ENCODE measurements around the gene SLC25A14. TPM values are rescaled to one million over a fixed set of nuclear protein-coding genes. Genes with fewer than 3 reads are reported as not detected.

The SLC25A14 gene
- total RNA-seq, 2 donors from 2014 or later: 6.4 to 7.1 TPM

- H3K36me3 ChIP-seq: no peaks in the 10 kb centered on the region
- intact Hi-C loops (cut with DNase I): no loop called here
- no peak for TF ChIP-seq CTCF (IDR thresholded peaks at IDR 0.05)
- H3K9ac ChIP-seq (ENCODE audit: low read depth in 2 of 2, low read length in 2 of 2): no peak overlapping the region
- H3K4me1 ChIP-seq: no peaks in the 10 kb centered on the region
- no peak for DNase-seq
- no peaks in the 10 kb centered on the region for H3K9me3 ChIP-seq
- no peaks in the 10 kb centered on the region for H3K27me3 ChIP-seq
- H3K4me3 ChIP-seq: no peak overlapping the region
- H3K27ac ChIP-seq: no peak overlapping the region
Measured at GRCh38 chrX:130413415-130413814, 73.7 kb downstream of the SLC25A14 start.

DNA sequence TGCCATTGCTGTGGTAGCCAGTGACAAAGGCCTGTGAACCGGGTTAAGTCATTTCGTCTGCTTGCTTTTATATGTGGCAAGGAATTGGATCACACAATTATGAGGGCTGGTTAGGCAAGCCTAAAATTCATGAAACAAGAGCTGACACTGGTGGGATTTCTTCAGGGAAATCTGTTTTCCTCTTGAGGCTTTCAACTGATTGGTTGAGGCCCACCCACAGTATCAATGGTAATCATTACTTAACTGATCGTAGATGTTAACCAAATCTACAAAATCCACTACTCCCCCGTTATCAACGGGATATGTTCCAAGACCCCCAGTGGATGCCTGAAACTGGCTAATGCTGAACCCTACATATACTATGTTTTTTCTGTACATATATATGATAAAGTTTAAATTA, 75.1 kb downstream of the SLC25A14 start:
- no peaks in the 10 kb centered on the region for H3K27me3 ChIP-seq
- intact Hi-C loops (cut with DNase I): no loop called here
- no peak for TF ChIP-seq CTCF (IDR thresholded peaks at IDR 0.05)

DNA sequence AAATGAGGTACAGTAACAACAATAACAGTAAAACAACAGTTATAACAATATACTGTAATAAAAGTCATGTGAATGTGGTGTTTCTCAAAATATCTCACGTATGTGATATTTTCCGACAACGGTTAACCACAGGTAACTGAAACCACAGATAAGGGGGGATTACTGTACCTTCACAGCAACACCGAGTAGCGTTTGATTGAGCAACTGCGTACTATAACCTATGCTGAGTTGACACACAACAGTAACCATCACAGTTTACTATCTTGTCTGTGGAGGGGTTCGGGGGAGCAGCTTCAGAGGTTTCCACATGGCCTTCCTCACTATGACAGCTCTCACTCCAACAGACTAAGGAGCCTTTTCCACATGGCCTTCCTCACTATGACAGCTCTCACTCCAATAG, 75.5 kb downstream of the SLC25A14 start:
- H3K9ac ChIP-seq (ENCODE audit: low read depth in 2 of 2, low read length in 2 of 2): no peak overlapping the region
- no peak for TF ChIP-seq CTCF (IDR thresholded peaks at IDR 0.05)
- H3K4me1 ChIP-seq: no peaks in the 10 kb centered on the region
- H3K27me3 ChIP-seq: no peaks in the 10 kb centered on the region
- DNase-seq: no peak
- no peaks in the 10 kb centered on the region for H3K36me3 ChIP-seq
- H3K4me3 ChIP-seq: no peak overlapping the region
- H3K9me3 ChIP-seq: no peaks in the 10 kb centered on the region
- no peak overlapping the region for H3K27ac ChIP-seq
- intact Hi-C loops (cut with DNase I): no loop called here

More for the DNA sequence above, 75.1 kb downstream of the SLC25A14 start:
- Histone ChIP-seq H3K4me3 (no peak overlapping the region), H3K27ac (no peak overlapping the region), H3K36me3 (no peaks in the 10 kb centered on the region), H3K9ac (ENCODE audit: low read depth in 2 of 2, low read length in 2 of 2) (no peak overlapping the region), H3K9me3 (no peaks in the 10 kb centered on the region), H3K4me1 (no peaks in the 10 kb centered on the region)
- no peak for DNase-seq

DNA sequence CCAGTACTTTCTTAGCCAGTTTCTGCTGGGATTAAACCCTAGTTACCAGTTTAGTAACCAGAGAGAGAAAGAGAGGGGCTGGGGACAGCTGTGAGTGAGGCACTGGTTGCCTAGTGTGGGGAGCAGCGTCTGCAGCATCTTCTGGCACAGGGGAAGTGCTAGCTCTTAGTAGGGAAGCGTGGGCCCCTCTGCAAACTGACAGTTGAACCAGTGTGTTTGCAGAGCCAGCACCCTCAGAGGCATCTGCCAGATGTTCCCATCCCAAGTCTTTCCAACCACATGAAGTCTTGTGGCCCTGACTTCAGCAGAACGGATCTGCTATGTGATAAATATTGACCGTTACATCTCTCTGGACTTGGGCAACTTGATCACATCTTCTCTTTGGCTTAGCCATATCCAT, 77.1 kb downstream of the SLC25A14 start:
- DNase-seq: no peak
- no peaks in the 10 kb centered on the region for H3K36me3 ChIP-seq
- H3K9ac ChIP-seq (ENCODE audit: low read depth in 2 of 2, low read length in 2 of 2): no peak overlapping the region
- H3K27ac ChIP-seq: no peak overlapping the region
- no peak overlapping the region for H3K4me3 ChIP-seq
- intact Hi-C loops (cut with DNase I): no loop called here
- no peaks in the 10 kb centered on the region for H3K9me3 ChIP-seq
- no peak for TF ChIP-seq CTCF (IDR thresholded peaks at IDR 0.05)
- H3K27me3 ChIP-seq: no peaks in the 10 kb centered on the region
- no peaks in the 10 kb centered on the region for H3K4me1 ChIP-seq

GRCh38 chrX:130418066-130418465, 78.3 kb downstream of the SLC25A14 start:
- H3K4me1 ChIP-seq: no peaks in the 10 kb centered on the region
- H3K27ac ChIP-seq: no peak overlapping the region
- no peak for TF ChIP-seq CTCF (IDR thresholded peaks at IDR 0.05)
- H3K9me3 ChIP-seq: no peaks in the 10 kb centered on the region
- H3K27me3 ChIP-seq: no peaks in the 10 kb centered on the region
- intact Hi-C loops (cut with DNase I): no loop called here
- no peaks in the 10 kb centered on the region for H3K36me3 ChIP-seq
- DNase-seq: no peak
- H3K9ac ChIP-seq (ENCODE audit: low read depth in 2 of 2, low read length in 2 of 2): no peak overlapping the region
- no peak overlapping the region for H3K4me3 ChIP-seq

DNA sequence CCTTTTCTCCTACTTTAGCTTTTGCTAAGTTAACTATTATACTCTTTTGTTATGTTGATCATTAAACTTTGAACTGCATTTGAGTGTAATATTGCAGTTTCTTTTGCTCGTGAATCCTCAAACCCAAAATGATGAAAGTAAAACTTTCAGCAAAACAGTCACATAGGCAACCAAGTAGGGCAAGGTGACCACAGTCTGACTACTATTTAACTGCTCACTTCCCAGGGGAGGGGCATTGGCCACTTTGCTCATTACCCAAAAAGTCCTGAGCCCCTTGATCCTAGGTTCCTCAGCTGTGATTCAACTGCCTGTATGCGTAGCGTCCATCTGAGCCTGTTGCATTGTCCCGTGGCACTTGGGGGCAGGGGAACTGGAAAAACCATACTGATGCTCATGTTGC, 79.0 kb downstream of the SLC25A14 start:
- Histone ChIP-seq H3K36me3 (no peaks in the 10 kb centered on the region), H3K27ac (no peak overlapping the region), H3K4me1 (no peaks in the 10 kb centered on the region), H3K9ac (ENCODE audit: low read depth in 2 of 2, low read length in 2 of 2) (no peak overlapping the region), H3K27me3 (no peaks in the 10 kb centered on the region), H3K4me3 (no peak overlapping the region), H3K9me3 (no peaks in the 10 kb centered on the region)
- no peak for DNase-seq
- intact Hi-C loops (cut with DNase I): no loop called here
- no peak for TF ChIP-seq CTCF (IDR thresholded peaks at IDR 0.05)
